UCSD-AML1 (cell line): ENCODE measurements around the gene PSMB9.

ENCODE experiments used
- DNase-seq: peaks from one replicate; lab custom pipeline; 2025; ENCODE audit not compliant: unreplicated experiment; lab: John Stamatoyannopoulos, UW

PSMB9 gene

DNA sequence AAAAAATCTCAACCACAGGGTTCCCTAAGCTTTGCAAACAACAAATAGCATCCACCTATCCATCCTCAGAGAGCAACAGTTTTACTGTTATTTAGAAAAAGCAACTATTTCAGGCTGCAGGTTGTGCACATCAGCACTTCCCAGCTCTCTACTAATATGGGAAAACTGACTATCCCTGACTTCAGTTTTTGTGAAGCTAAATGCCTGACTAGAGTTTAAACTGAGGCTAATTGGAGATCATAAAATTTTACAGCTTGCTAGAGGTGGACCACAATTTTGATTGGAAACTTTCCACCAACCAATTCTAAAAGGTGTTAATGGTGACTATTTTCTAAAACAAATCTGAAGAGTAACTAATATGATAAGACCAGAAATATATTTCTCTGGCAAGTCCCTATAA, 50.0 kb downstream of the PSMB9 start:
- no peak for DNase-seq

DNA sequence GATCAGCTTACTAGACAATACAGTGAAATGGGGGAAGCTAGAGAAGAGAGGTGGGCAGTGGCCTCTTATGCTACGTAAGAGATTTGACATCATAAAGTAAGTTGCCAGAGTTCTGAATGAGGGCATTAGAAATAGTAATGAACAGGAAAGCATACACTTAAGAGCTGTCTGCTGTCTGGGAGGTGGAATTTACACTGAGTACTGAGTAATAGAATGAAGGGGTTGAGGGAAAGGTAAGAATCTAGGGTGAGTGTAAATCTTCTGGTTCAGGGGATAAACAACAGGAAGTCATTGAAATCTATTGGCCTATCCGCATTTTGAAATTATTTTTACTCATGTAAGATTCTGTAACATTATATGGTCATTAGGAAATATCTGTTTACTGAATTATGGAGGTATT, 51.1 kb downstream of the PSMB9 start:
- DNase-seq = no peak

DNA sequence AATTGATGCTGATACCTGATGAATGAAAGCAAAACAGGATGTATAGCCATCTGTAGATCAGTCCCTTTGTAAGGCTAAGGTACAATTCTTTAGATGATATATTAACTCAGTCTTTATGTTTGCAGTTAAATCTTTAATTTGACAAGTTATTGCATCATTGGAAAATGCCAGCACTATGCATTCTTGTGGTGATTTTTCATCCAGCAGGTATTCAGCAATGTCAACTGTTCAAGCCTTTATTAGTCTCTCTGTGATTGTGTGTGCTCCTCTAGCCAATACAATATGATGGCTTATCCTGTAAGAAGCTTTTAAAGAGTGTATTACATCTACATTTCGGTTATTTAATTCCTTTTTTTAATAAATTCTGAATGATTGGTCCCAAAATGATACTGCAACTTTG, 52.5 kb downstream of the PSMB9 start:
- DNase-seq = no peak

DNA sequence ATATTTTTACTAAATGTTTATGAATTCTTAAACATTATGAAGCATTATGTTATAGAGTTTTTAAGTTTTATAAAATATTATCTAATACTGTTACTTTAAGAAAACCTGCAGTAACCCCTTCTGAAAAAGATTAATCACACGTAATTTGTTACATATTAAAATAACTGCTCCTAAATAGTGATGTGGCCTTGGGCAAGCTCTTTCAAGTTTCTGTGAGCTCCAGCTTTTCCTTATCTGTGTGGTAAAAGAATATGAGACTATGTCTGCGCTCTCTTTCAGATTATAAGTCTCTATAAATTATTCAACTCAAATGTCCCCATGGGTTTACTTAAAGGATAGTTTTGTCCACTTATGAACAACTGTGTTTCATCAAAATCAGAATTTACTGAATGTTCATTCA, 54.9 kb downstream of the PSMB9 start:
- DNase-seq = no peak
